ENCODE data around the gene CCDC15.

GRCh38 chr11:125062931-125063428 lies 109.0 kb downstream of the CCDC15 start, which contains the start of gene SLC37A2:
- peak; percentile 62 for TF ChIP-seq CTCF (CRISPR knock-in tag; IDR thresholded peaks at IDR 0.05)
- TF ChIP-seq, protein P1, sequence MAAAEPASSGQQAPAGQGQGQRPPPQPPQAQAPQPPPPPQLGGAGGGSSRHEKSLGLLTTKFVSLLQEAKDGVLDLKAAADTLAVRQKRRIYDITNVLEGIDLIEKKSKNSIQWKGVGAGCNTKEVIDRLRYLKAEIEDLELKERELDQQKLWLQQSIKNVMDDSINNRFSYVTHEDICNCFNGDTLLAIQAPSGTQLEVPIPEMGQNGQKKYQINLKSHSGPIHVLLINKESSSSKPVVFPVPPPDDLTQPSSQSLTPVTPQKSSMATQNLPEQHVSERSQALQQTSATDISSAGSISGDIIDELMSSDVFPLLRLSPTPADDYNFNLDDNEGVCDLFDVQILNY (CRISPR knock-in tag; conservative IDR thresholded peaks at IDR 0.05) = peak; percentile 91
- no peak; the same call in 1 of the 2 replicates for TF ChIP-seq MYC (CRISPR knock-in tag; IDR thresholded peaks at IDR 0.05; ENCODE audit: borderline replicate concordance)
- TF ChIP-seq YY1 (IDR thresholded peaks at IDR 0.05; ENCODE audit: insufficient read depth, insufficient replicate concordance, low read depth, low read length) = no peak

Data from HepG2 (cell line).